ENCODE measurements around the gene SERPINA5.
"Not testable (repeated sequence)": the region's sequence is repeated elsewhere in the genome, so short reads cannot be mapped to it uniquely, and the experiment has no call there.

Gene SERPINA5

GRCh38 chr14:94623856-94624499 lies 42.8 kb downstream of the SERPINA5 start:
- no peak for DNase-seq (ENCODE audit: low spot score)

DNA sequence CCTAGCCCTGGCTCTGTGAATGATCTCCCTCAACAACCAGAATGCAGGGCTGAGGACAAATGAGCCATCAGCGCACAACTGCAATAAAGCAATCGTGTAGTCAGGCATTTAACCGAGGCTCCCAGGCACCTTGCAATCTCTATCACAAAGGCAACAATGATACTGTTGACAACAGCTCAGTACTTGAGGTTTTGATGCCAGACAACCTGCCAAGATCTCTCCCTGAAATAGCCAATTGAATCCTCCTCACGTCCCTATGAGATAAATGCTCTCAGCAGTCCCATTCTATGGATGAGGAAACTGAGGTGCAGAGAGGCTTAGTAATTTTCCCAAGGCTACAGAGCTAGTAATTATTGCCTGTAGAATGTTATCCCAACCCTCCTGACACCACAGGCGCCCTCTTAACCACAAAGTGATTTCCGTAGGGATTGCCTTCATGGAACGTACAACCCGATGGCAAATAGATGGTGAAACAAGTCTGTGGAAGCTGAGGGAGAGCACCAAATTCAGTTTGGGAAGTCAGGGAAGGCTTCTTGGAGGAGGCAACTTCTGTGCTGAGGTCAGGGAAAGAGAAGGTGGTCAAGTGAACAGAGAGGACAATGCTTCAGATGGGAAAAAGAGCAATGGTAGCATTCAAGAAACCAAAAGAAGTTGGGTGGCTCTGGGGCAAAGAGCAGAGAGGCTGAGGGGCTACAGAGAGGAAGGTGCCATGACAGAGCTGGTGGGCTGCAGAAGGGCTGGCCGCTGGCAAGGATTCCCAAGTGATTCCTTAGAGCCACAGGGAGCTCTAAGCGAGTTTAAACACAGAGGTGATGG lies 43.5 kb downstream of the SERPINA5 start:
- no peak for DNase-seq (ENCODE audit: low spot score)

GRCh38 chr14:94625353-94625635 lies 44.1 kb downstream of the SERPINA5 start:
- DNase-seq (ENCODE audit: low spot score): no peak

- DNase-seq (ENCODE audit: low spot score): no peak
These were observed 47.4 kb downstream of the SERPINA5 start for GRCh38 chr14:94628578-94628977.

DNA sequence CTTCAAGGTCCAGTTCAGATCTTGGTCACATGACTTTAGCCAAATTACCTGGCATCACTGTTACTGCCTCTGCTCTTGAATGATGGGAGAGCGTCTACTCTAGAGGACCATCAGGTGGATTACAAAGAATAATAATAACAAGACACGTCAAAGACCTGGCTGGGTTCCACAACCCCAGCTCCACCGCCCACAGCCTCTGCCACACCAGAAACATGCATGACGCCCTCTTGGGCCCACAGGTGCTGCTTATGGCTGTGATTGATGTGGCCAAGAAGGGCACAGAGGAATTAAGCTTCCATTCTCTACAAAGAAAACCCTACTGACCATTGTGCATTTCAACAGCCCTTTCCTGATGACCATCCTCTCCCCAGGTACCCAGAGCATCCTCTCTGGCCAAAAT lies 49.2 kb downstream of the SERPINA5 start:
- no peak for DNase-seq (ENCODE audit: low spot score)

GRCh38 chr14:94631050-94631449 lies 49.8 kb downstream of the SERPINA5 start:
- no peak for DNase-seq (ENCODE audit: low spot score)

GRCh38 chr14:94631536-94632304 lies 50.5 kb downstream of the SERPINA5 start:
- DNase-seq (ENCODE audit: low spot score): no peak

DNA sequence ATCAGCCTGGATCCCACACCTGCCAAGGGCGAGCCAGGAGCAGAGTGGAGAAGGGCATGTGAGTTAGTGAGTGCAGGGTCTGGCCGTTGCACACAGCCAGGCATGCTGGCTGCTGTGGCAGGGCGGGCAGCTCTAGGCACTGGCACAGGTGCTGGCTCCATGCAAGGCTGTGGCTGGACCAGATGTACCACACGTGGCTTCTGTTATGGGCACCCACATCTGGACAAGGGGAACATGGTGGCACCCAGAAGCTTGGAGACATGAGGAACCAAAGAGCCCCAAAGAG lies 51.0 kb downstream of the SERPINA5 start:
- no peak for DNase-seq (ENCODE audit: low spot score)

- DNase-seq (ENCODE audit: low spot score): no peak
These were observed 51.9 kb downstream of the SERPINA5 start for GRCh38 chr14:94633121-94633520.

GRCh38 chr14:94635154-94635553 lies 53.9 kb downstream of the SERPINA5 start:
- DNase-seq (ENCODE audit: low spot score): no peak

DNA sequence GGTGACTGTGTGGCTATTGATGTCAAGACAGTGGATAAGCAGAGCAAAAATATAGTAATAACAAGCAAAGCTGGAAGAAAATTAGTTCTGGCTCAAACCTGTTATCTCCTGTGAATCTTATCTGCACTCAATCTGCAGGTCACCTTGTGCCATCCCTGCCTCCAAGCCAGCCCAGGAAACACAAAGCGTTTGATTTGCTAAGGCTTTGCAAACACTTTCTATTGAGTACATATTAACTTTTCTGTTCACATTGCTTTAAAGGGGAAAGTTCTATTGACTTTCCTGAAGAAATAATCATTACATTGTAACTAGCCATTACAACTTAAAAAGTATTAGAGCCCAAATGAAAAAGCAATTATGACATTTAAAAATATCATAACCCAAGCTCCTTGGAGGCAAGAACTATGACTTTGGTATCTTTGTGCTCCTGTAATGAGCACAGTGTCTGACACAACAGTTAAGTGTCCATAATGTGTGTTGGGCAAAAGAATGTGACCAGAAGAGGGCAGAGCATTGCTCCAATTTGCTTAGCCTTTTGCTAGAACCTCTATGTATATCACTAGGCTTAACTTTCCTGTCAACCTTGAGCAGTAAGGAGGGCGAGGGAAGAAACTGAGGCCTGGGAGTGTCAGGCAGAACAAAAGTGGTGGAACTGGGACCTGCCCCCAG lies 55.7 kb downstream of the SERPINA5 start:
- DNase-seq (ENCODE audit: low spot score): no peak

GRCh38 chr14:94637814-94638213 lies 56.6 kb downstream of the SERPINA5 start:
- not testable (repeated sequence) for DNase-seq (ENCODE audit: low spot score)

- DNase-seq (ENCODE audit: low spot score): no peak
These were observed 57.1 kb downstream of the SERPINA5 start for GRCh38 chr14:94638339-94638738.

- no peak for DNase-seq (ENCODE audit: low spot score)
These were observed 58.0 kb downstream of the SERPINA5 start for GRCh38 chr14:94638961-94639817.

DNA sequence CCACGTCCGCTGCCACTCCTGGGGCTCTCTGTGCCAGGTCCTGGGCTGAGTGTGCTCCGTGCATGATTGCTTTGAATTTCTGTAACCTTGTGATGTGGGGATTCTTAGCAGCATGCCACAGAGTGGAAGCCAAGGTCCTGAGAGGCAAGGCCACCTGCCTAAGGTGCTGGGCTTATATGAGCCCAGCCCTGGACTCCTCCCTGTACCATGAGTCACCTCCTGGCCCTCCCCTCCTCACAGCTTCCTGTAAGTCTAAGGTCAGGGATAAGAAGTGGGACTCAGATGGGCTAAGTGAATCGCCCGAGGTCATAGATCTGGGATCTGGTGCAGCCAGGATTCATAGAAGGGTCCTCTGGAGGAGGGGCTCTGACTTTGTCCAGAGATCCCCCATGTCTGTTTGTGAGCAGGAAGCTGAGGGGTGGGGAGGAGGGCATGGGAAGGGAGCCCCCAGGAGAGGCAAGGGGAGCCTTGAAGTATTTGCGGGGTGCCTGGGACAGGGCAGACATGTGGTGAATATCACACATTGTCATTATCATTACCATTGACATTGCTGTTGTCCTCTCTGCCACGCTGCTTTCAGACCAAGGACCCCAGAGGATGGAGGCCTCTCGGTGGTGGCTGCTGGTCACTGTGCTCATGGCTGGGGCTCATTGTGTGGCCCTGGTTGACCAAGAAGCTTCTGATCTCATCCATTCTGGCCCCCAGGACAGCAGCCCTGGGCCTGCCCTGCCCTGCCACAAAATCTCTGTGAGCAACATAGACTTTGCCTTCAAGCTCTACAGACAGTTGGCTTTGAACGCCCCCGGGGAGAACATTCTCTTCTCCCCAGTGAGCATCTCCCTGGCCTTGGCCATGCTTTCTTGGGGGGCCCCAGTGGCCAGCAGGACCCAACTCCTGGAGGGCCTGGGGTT lies 59.8 kb downstream of the SERPINA5 start:
- DNase-seq (ENCODE audit: low spot score): no peak

DNA sequence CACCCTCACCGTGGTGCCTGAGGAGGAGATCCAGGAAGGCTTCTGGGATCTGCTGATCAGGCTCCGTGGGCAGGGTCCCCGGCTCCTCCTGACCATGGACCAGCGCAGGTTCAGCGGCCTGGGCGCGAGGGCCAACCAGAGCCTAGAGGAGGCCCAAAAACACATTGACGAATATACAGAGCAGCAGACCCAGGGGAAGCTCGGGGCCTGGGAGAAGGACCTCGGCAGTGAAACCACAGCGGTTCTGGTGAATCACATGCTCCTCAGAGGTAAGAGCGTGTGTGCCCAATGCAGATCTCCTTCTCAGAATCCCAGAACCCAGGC lies 60.4 kb downstream of the SERPINA5 start:
- no peak for DNase-seq (ENCODE audit: low spot score)
